ENCODE measurements around the gene PLEKHA5.
A peak's percentile ranks its signal among the peaks of the same experiment; 100 is the strongest.

Gene PLEKHA5

GRCh38 chr12:19288603-19289244, 159.2 kb downstream of the PLEKHA5 start:
- peak; percentile 76 for ATAC-seq
- TF ChIP-seq TSHZ2 (CRISPR knock-in tag; IDR thresholded peaks at IDR 0.05) (no peak), ISL1 (CRISPR knock-in tag; IDR thresholded peaks at IDR 0.05) (peak; percentile 63)

GRCh38 chr12:19298836-19299605, 169.5 kb downstream of the PLEKHA5 start:
- peak; percentile 28; the same call in 1 of the 3 replicates for ATAC-seq
- TF ChIP-seq ZC3H10 (CRISPR knock-in tag; IDR thresholded peaks at IDR 0.05): no peak
- no peak for TF ChIP-seq TCF4 (CRISPR knock-in tag; IDR thresholded peaks at IDR 0.05; ENCODE audit: borderline replicate concordance)
- no peak for TF ChIP-seq ISL1 (CRISPR knock-in tag; IDR thresholded peaks at IDR 0.05)
- no peak for TF ChIP-seq PPARA (CRISPR knock-in tag; IDR thresholded peaks at IDR 0.05; ENCODE audit: borderline replicate concordance)
- TF ChIP-seq ZNF565 (CRISPR knock-in tag; conservative IDR thresholded peaks at IDR 0.05; ENCODE audit: low read depth): no peak
- TF ChIP-seq CREB5 (CRISPR knock-in tag; IDR thresholded peaks at IDR 0.05; ENCODE audit: low read depth): no peak
- TF ChIP-seq POU6F1 (CRISPR knock-in tag; IDR thresholded peaks at IDR 0.05; ENCODE audit: borderline replicate concordance, low read depth): no peak

GRCh38 chr12:19299765-19300164, 170.2 kb downstream of the PLEKHA5 start:
- TF ChIP-seq BACH2 (CRISPR knock-in tag; IDR thresholded peaks at IDR 0.05; ENCODE audit: borderline replicate concordance): no peak
- no peak for TF ChIP-seq RARB (CRISPR knock-in tag; IDR thresholded peaks at IDR 0.05)
- no peak for TF ChIP-seq ISL1 (CRISPR knock-in tag; IDR thresholded peaks at IDR 0.05)
- TF ChIP-seq PATZ1 (CRISPR knock-in tag; IDR thresholded peaks at IDR 0.05; ENCODE audit: borderline replicate concordance): no peak
- TF ChIP-seq ZC3H10 (CRISPR knock-in tag; IDR thresholded peaks at IDR 0.05): no peak
- TF ChIP-seq TOX (CRISPR knock-in tag; IDR thresholded peaks at IDR 0.05; ENCODE audit: borderline replicate concordance): no peak
- TF ChIP-seq CSDC2 (CRISPR knock-in tag; IDR thresholded peaks at IDR 0.05): no peak
- TF ChIP-seq CREB5 (CRISPR knock-in tag; IDR thresholded peaks at IDR 0.05; ENCODE audit: low read depth): no peak
- no peak for TF ChIP-seq ZNF70 (CRISPR knock-in tag; IDR thresholded peaks at IDR 0.05)
- no peak for TF ChIP-seq TSHZ2 (CRISPR knock-in tag; IDR thresholded peaks at IDR 0.05)
- no peak for TF ChIP-seq ARNTL (CRISPR knock-in tag; IDR thresholded peaks at IDR 0.05; ENCODE audit: borderline replicate concordance, low read depth)
- no peak for TF ChIP-seq ZNF565 (CRISPR knock-in tag; conservative IDR thresholded peaks at IDR 0.05; ENCODE audit: low read depth)
- no peak for TF ChIP-seq ZNF8 (CRISPR knock-in tag; IDR thresholded peaks at IDR 0.05)
- no peak for TF ChIP-seq PPARA (CRISPR knock-in tag; IDR thresholded peaks at IDR 0.05; ENCODE audit: borderline replicate concordance)
- TF ChIP-seq POU6F1 (CRISPR knock-in tag; IDR thresholded peaks at IDR 0.05; ENCODE audit: borderline replicate concordance, low read depth): no peak
- no peak for TF ChIP-seq ZFP30 (CRISPR knock-in tag; IDR thresholded peaks at IDR 0.05)
- no peak for TF ChIP-seq ZFP3 (CRISPR knock-in tag; IDR thresholded peaks at IDR 0.05)
- TF ChIP-seq OSR1 (CRISPR knock-in tag; IDR thresholded peaks at IDR 0.05): no peak
- TF ChIP-seq TCF4 (CRISPR knock-in tag; IDR thresholded peaks at IDR 0.05; ENCODE audit: borderline replicate concordance): no peak

More at GRCh38 chr12:19299765-19300164, 170.2 kb downstream of the PLEKHA5 start:
- peak; percentile 21; the same call in 1 of the 3 replicates for ATAC-seq

Measured in SK-N-SH treated with all-trans-retinoic acid at 6 μM for 48 hours (cell line).